Stimulated activated CD8-positive, alpha-beta memory T cell treated with anti-CD3 and anti-CD28 coated beads, Interleukin-15, amount 100 ng/mL, for 1 hour (primary cell): Measurements from ENCODE around the gene RPL10.

ENCODE experiments used
- DNase-seq: peaks from one replicate; pipeline ENCODE4 v3.0.0-alpha.2; 2020; ENCODE audit warnings: low read depth

RPL10 gene

GRCh38 chrX:154449618-154450017, 51.4 kb downstream of the RPL10 start:
- no peak for DNase-seq

- DNase-seq: no peak
These were observed 52.1 kb downstream of the RPL10 start for GRCh38 chrX:154450312-154450711.
